Measurements from ENCODE around the gene SLC39A1.
A peak's percentile ranks its signal among the peaks of the same experiment; 100 is the strongest.

Gene SLC39A1

GRCh38 chr1:153959454-153959853, 3.9 kb downstream of the SLC39A1 start:
- no peak for TF ChIP-seq GABPA (IDR thresholded peaks at IDR 0.05; ENCODE audit: low read depth)
- no peak for TF ChIP-seq POLR2AphosphoS5 (IDR thresholded peaks at IDR 0.05; ENCODE audit: low read depth)
- TF ChIP-seq REST (IDR thresholded peaks at IDR 0.05; ENCODE audit: insufficient replicate concordance, low read depth), result no peak
- peak; percentile 17; the same call in 1 of the 2 replicates for TF ChIP-seq SPI1 (IDR thresholded peaks at IDR 0.05; ENCODE audit: borderline replicate concordance, low read depth)
- H3K27ac ChIP-seq (replicated peaks), result no peak overlapping the region
- no peaks in the 10 kb centered on the region for H3K27me3 ChIP-seq (ENCODE audit: insufficient read depth, poor library complexity, severe bottlenecking)
- no peak for DNase-seq (ENCODE audit: low read depth in 1 of 2, low spot score in 1 of 2)
- H3K4me3 ChIP-seq (replicated peaks; ENCODE audit: insufficient read depth, low read length), result no peak overlapping the region

GRCh38 chr1:153958961-153959260, 4.4 kb downstream of the SLC39A1 start:
- TF ChIP-seq REST (IDR thresholded peaks at IDR 0.05; ENCODE audit: insufficient replicate concordance, low read depth) (no peak), SPI1 (IDR thresholded peaks at IDR 0.05; ENCODE audit: borderline replicate concordance, low read depth) (no peak), POLR2AphosphoS5 (IDR thresholded peaks at IDR 0.05; ENCODE audit: low read depth) (no peak), GABPA (IDR thresholded peaks at IDR 0.05; ENCODE audit: low read depth) (no peak), CTCF (IDR thresholded peaks at IDR 0.05; ENCODE audit: insufficient read depth, low read length) (no peak)
- DNase-seq (ENCODE audit: low read depth in 1 of 2, low spot score in 1 of 2), result no peak
- no peak overlapping the region for H3K27ac ChIP-seq (replicated peaks)
- H3K27me3 ChIP-seq (ENCODE audit: insufficient read depth, poor library complexity, severe bottlenecking), result no peaks in the 10 kb centered on the region
- no peak overlapping the region for H3K4me3 ChIP-seq (replicated peaks; ENCODE audit: insufficient read depth, low read length)

- Histone ChIP-seq H3K27me3 (ENCODE audit: insufficient read depth, poor library complexity, severe bottlenecking) (no peaks in the 10 kb centered on the region), H3K27ac (replicated peaks) (peak within 1 kb of the TSS; percentile 88), H3K4me3 (replicated peaks; ENCODE audit: insufficient read depth, low read length) (peak within 1 kb of the TSS; percentile 96)
- peak; percentile 98 to 99 for DNase-seq (ENCODE audit: low read depth in 1 of 2, low spot score in 1 of 2)
- TF ChIP-seq CTCF (IDR thresholded peaks at IDR 0.05; ENCODE audit: insufficient read depth, low read length), result no peak
- peak; percentile 45; the same call in 1 of the 2 replicates for TF ChIP-seq SPI1 (IDR thresholded peaks at IDR 0.05; ENCODE audit: borderline replicate concordance, low read depth)
- TF ChIP-seq POLR2AphosphoS5 (IDR thresholded peaks at IDR 0.05; ENCODE audit: low read depth), result peak; percentile 50; the same call in 1 of the 2 replicates
- peak; percentile 88 for TF ChIP-seq GABPA (IDR thresholded peaks at IDR 0.05; ENCODE audit: low read depth)
Measured at GRCh38 chr1:153958111-153958960, 5.0 kb downstream of the SLC39A1 start, which contains the start of gene CRTC2. Gene CRTC2 (minus strand): TSS chr1:153958612. CDS start chr1:153958497, 115 bp downstream.

- peak in 1 of 2 experiments; percentile 42 for DNase-seq (ENCODE audit: low read depth in 1 of 2, low spot score in 1 of 2)
- H3K27ac ChIP-seq (replicated peaks), result peak overlapping the region; percentile 88
Measured at GRCh38 chr1:153957744-153958110, 5.6 kb downstream of the SLC39A1 start.

More at GRCh38 chr1:153957744-153958110, 5.6 kb downstream of the SLC39A1 start:
- Histone ChIP-seq H3K4me3 (replicated peaks; ENCODE audit: insufficient read depth, low read length) (peak overlapping the region; percentile 96), H3K27me3 (ENCODE audit: insufficient read depth, poor library complexity, severe bottlenecking) (no peaks in the 10 kb centered on the region)
- no peak for TF ChIP-seq REST (IDR thresholded peaks at IDR 0.05; ENCODE audit: insufficient replicate concordance, low read depth)
- TF ChIP-seq POLR2AphosphoS5 (IDR thresholded peaks at IDR 0.05; ENCODE audit: low read depth), result no peak
- no peak; the same call in 1 of the 2 replicates for TF ChIP-seq GABPA (IDR thresholded peaks at IDR 0.05; ENCODE audit: low read depth)
- no peak for TF ChIP-seq CTCF (IDR thresholded peaks at IDR 0.05; ENCODE audit: insufficient read depth, low read length)
- no peak for TF ChIP-seq SPI1 (IDR thresholded peaks at IDR 0.05; ENCODE audit: borderline replicate concordance, low read depth)

Data from HL-60 (cell line).